NCI-H1436 treated with DMSO at 0.1 percent for 48 hours (cell line): ENCODE measurements around the gene MVD.

ENCODE experiments used
- DNase-seq: peaks from one replicate; lab custom pipeline; 2025; lab: John Stamatoyannopoulos, UW

The MVD gene

GRCh38 chr16:88697116-88697830 lies 34.4 kb upstream of the MVD start:
- no peak for DNase-seq

GRCh38 chr16:88696441-88696840 lies 33.5 kb upstream of the MVD start:
- DNase-seq = no peak

DNA sequence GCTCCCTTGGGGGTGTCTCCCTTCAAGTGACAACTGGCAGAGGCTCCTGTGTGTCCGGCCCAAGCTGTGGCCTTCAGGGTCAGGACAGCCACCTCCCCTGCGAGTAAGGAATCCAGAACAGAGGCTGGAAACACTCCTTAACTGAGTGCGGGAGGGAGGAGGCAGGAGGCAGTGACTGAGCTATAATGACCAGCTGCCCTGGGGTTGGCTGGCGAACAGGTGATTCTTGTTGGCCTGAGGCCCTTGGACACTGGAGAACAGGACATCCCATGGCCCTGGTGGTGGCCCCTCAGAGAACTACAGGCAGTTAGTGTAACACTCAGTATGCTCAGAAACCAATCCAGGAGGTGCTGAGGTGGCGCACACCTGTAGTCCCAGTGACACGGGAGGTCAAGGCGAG lies 32.9 kb upstream of the MVD start:
- no peak for DNase-seq

DNA sequence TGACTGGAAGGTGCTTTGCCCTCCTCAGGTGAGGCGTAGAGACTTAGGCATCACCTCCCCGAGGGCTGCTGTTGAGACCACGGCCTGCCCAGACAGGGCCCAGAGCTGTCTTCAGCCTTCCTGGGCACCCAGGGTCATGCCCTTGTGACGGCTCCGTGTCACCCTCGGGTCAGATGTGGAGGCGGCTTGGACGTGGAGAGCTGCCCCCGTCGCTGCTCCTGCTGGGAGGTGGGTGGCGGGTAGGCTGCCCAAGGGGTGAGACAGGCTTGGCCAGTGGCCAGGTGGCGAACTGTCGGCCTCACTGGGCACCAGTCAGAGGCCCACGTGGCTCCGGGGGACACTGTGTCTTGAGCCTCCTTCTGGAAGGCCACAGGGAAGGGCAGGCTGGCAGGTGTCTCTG lies 32.3 kb upstream of the MVD start:
- no peak for DNase-seq

DNA sequence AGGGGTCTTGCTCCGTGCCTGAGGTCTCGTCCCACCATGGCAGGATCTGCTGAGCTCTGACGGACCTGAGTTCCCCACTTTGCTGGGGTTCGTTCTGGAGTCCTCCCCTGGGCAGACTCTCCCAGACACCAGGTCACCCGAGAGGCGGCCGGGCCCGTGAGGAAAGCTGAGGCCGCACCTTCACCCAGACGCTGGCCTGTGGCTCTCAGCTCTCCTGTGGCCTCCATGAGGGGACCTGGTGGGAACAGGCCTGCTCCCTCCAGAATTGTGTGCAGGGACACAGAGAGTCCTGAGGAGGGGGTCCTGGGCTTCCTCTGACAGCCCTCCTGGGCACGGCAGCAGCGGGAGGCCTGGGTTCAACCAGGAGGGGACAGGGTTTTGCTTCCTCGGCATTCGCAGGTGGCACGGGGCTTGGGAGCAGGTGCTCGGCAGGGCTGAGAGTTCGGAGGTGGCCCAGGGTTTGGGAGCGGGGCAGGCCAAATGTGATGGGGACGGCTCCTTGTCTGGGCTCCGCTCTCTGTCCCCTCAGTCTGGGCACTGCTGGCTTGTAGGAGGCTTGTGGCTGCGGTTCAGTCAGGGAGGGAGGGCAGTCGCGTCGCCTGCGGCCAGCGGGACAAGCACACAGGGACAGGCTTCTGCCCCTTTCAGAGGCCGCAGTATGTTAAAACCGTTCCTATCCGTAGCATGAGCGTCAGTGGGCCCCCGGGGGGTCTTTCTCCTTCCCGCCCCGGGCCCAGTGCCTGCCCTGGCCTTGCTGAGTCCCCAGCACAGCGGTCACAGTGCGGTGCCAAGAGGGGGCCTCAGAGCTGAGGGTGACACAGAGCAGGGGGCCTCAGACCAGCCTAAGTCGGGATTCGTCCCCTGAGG lies 31.6 kb upstream of the MVD start:
- DNase-seq = no peak

DNA sequence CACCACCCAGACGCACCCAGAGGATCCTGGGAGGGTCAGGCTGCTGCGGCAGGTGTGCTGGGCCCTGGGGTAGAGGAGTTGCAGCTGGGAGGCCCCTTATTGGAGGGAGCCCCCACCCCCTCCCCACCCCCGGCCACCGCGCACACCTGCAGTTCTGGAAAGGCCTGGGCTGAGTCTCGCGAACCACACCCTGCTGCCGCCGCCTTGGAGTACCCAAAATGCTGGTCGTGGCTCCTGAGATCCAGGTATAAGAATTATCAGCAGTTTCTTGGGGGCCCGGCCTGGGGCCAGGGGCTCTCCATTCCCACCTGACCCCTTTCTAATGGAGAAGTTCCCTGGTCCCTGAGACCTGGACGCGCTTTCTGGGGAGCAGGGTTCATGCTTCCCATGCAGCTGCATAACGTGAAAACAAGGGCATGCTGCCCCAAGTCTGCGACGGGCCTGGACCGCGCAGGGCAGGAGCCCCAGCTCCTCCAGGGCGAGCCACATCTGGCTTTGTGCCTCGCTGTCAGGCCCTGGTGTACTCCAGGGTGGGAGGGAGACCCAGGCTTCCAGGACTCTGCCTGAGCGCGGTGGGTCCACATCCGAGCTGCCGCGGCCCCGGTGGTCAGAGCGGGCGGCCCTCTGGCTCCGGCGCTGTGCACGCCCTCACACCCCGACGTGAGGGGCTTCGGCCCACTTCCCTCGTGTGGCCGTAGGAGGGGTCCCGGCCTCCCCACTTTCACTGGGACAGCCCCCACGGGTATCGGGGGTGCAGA lies 30.7 kb upstream of the MVD start:
- DNase-seq = no peak

- no peak for DNase-seq
These were observed 30.0 kb upstream of the MVD start for GRCh38 chr16:88692861-88693260.

DNA sequence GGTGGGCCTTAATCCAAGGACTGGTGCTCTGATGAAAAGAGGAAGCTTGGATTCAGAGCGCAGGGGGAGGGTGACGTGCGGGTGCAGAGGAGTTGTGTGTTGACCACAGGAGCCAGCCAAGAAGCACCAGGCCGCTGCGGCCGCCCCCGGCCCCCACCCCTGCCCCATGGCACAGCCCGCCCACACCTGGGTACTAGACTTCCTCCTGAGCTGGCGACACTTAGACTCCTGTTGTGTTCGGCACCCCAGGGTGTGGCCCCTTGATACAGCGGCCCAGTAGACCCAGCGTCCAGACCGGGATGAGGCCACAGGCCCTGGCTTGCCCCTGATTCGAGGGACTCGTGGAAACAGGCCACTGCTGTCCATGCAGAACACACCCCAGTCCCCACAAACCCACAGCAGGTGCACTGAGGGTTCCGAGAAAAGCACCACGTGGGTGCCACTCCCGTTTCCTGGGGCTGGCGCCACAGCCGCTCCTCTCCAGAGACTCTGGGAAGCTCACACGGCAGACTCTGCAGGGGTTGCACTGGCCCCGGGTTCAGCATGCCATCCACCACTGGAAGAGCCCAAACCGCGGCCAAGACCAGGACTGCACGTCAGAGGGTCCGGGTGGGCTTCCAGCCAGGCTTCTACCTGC lies 29.2 kb upstream of the MVD start:
- DNase-seq = no peak

GRCh38 chr16:88691129-88691813 lies 28.4 kb upstream of the MVD start:
- no peak for DNase-seq

- DNase-seq = no peak
These were observed 27.6 kb upstream of the MVD start for GRCh38 chr16:88690341-88691128.

GRCh38 chr16:88688013-88688778 lies 25.3 kb upstream of the MVD start:
- peak; percentile 18 for DNase-seq

DNA sequence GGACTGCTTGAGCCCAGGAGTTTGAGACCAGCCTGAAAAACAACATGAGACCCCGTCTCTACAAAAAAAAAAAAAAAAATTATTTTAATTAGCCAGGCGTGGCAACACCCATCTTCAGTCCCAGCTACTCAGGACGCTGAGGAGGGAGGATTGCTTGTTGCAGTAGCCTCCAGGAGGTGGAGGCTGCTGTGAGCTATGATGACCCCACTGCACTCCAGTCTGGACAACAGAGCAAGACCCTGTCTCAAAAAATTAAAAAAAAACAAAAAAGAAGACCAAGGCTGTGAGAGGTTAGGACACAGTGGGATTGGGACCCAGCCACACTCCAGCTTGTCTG lies 24.8 kb upstream of the MVD start:
- no peak for DNase-seq

- no peak for DNase-seq
These were observed 24.3 kb upstream of the MVD start for GRCh38 chr16:88687254-88687576.

DNA sequence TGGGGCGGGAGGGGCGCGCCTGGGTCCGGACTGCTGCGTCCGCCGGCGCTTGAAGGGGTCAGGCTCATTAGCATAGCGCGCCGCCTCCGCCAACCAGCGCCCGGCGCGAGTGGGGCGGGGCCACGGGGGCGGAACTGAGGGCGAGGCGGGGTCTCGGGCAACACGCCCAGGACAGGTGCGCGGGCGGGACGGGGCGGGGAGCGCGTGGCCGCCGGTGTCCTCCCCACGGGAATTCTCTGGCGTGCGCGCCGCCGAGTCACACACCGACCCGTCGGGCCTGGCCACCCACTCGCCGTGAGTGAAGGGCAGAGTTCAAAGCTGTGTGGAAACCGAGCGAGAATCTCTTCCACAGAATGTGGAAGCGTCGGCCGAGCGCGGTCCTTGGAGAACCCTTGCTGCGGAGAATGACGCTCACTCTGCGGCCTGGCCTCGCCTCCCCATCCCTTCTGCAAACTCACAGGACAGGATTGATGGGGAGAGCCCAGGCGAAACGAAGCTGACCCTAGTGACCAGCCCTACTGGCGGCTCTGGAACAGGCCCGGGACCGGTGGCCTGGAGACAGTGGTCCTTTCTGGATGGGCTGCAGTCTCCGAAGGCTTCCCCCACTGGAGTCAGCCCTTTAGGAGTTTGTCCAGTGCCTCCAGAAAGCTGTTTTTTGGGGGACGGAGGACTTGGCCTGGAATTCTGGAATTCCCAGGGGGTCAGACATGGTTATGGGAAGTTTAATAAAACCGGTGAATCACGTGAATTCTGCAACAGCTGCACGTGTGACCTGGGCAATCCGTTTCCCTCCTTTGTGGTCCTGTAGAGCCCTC lies 23.8 kb upstream of the MVD start, which contains the start of gene SNAI3:
Gene SNAI3 (minus strand): TSS at position 69 of the 815 bp plus-strand sequence. CDS start 101 bp downstream, outside the sequence.
- peak; percentile 32 for DNase-seq

DNA sequence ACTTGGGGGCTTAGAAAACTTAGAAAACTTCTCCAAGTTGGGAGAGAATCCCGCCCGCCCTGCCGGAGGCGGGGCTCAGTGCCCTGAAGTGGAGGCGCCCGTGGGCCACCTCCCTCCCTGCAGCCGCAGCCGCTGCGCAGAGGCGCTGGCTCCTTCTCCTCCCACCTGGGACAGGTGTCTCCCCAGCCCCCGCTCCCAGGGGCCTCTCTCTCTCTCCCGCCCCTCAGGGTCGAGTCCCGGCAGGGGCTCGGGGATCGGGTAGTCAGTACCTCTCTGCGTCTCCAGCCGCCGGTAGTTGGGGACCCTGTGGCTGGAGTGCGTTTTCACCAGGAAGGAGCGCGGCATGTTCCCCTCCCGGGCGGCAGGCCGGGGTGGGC lies 23.2 kb upstream of the MVD start:
- DNase-seq = no peak

- no peak for DNase-seq
These were observed 22.5 kb upstream of the MVD start for GRCh38 chr16:88685156-88686061.

DNA sequence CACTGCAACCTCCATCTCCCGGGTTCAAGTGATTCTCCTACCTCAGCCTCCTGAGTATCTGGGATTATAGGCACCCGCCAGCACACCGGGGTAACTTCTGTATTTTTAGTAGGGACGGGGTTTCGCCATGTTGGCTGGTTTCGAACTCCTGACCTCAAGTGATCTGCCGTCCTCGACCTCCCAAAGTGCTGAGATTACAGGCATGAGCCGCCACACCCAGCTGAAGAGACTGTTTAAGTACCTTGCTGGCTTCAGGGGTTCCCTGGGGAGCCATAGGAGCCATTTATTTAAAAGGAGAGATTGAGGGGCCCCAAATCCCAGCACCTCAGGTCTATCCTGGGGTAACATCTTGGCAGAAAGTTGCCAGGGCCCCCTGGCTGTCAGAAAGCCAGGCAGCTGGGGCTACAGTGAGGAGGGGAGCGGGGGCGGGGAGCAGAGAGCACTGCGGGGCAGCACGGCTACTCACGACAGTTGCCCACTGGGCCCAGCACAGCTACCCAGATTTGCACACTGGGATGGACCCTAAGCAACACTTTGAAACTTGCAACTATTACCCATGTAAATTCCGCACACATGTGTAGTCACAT lies 21.8 kb upstream of the MVD start:
- no peak for DNase-seq
